Liver (tissue), 9 donors: ENCODE results near the gene STK32C. TPM values are rescaled to one million over a fixed set of nuclear protein-coding genes. Genes with fewer than 3 reads are reported as not detected.

Experiments
- DNase-seq: peaks from one replicate; pipeline ENCODE4 v3.0.0-alpha.2; 2017; ENCODE audit warnings: low spot score
- H3K27ac ChIP-seq, 2 donors: one replicate each; pipeline ENCODE4 v1.7.0; 2013; ENCODE audit warnings: inconsistent platforms in 2 of 2, low read length in 2 of 2, control low read depth in 1 of 2, low read depth in 1 of 2, mild to moderate bottlenecking in 1 of 2
- H3K27me3 ChIP-seq, 4 donors: one replicate each; pipeline versions ENCODE4 v1.6.1 to v1.7.0; 2013; ENCODE audit warnings: low read length in 3 of 4, inconsistent platforms in 1 of 4, mild to moderate bottlenecking in 1 of 4, moderate library complexity in 1 of 4; ENCODE audit not compliant: control insufficient read depth in 4 of 4, insufficient read depth in 4 of 4
- H3K36me3 ChIP-seq, 4 donors: one replicate each; pipeline versions ENCODE4 v1.6.1 to v1.7.0; 2013; ENCODE audit warnings: low read length in 3 of 4, mild to moderate bottlenecking in 3 of 4, low read depth in 1 of 4, moderate library complexity in 1 of 4; ENCODE audit not compliant: control insufficient read depth in 4 of 4, insufficient read depth in 3 of 4
- H3K4me1 ChIP-seq, 4 donors: one replicate each; pipeline versions ENCODE4 v1.6.1 to v1.7.0; 2013; ENCODE audit warnings: low read length in 3 of 4, mild to moderate bottlenecking in 3 of 4, moderate library complexity in 1 of 4; ENCODE audit not compliant: control insufficient read depth in 4 of 4, insufficient read depth in 4 of 4
- H3K4me3 ChIP-seq, 3 donors: one replicate each; pipeline versions ENCODE4 v1.6.1 to v1.7.0; 2013; ENCODE audit warnings: low read length in 3 of 3, control low read depth in 1 of 3, low read depth in 1 of 3, mild to moderate bottlenecking in 1 of 3
- H3K9ac ChIP-seq, 2 donors: one replicate each; pipeline ENCODE4 v1.7.0; 2013; ENCODE audit warnings: low read length in 2 of 2, mild to moderate bottlenecking in 2 of 2, moderate library complexity in 2 of 2, control low read depth in 1 of 2, low read depth in 1 of 2
- H3K9me3 ChIP-seq, 4 donors: one replicate each; pipeline versions ENCODE4 v1.6.1 to v1.7.0; 2013; ENCODE audit warnings: low read length in 3 of 4; ENCODE audit not compliant: control insufficient read depth in 4 of 4
- CTCF ChIP-seq: fragments of 150-350 bp; IDR thresholded peaks from 2 replicates; pipeline ENCODE4 v1.5.1; 2017; ENCODE audit warnings: improper control_type of control experiment, low read depth, low read length; ENCODE audit not compliant: missing input control
- EGR1 ChIP-seq, 2 donors: IDR thresholded peaks; 2 replicates each; pipeline ENCODE4 v1.6.1; 2016 to 2018; ENCODE audit warnings: antibody characterized with exemption in 2 of 2, low read depth in 2 of 2
- FOXA1 ChIP-seq: IDR thresholded peaks from 2 replicates; pipeline ENCODE4 v1.6.1; 2016; ENCODE audit warnings: antibody characterized with exemption
- FOXA2 ChIP-seq: IDR thresholded peaks from 2 replicates; pipeline ENCODE4 v1.6.1; 2016; ENCODE audit warnings: antibody characterized with exemption
- HNF4A ChIP-seq, 2 donors: conservative IDR thresholded peaks; 2 replicates each; pipeline ENCODE4 v1.6.1; 2016; ENCODE audit warnings: antibody characterized with exemption in 2 of 2, mild to moderate bottlenecking in 2 of 2
- HNF4G ChIP-seq: IDR thresholded peaks from 2 replicates; pipeline ENCODE4 v1.6.1; 2016; ENCODE audit warnings: antibody characterized with exemption
- JUND ChIP-seq, 2 donors: IDR thresholded peaks; 2 replicates each; pipeline ENCODE4 v1.6.1; 2016; ENCODE audit warnings: antibody characterized with exemption in 2 of 2
- RAD21 ChIP-seq, 2 donors: IDR thresholded peaks; 2 replicates each; pipeline ENCODE4 v1.6.1; 2016; ENCODE audit warnings: antibody characterized with exemption in 2 of 2, mild to moderate bottlenecking in 2 of 2
- RXRA ChIP-seq, 2 donors: IDR thresholded peaks; 2 replicates each; pipeline ENCODE4 v1.6.1; 2017 to 2018; ENCODE audit warnings: antibody characterized with exemption in 2 of 2, mild to moderate bottlenecking in 1 of 2
- YY1 ChIP-seq: IDR thresholded peaks from 2 replicates; pipeline ENCODE4 v1.6.1; 2016; ENCODE audit warnings: antibody characterized with exemption, mild to moderate bottlenecking
- WGBS: extraction: QIAGEN DNeasy Blood & Tissue Kit; methylation state at CpG from one replicate; pipeline ENCODE4 v1.1.7; 2013; 5-methylcytosine and 5-hydroxymethylcytosine counted together
- polyA plus RNA-seq, 2 donors: library from polyadenylated mRNA; stranded (reverse) in 1 of 2; unstranded in 1 of 2; fragments of 200-250 nt in 1 of 2; fragments of >200 nt in 1 of 2; fragmentation: Nextera tagmentation in 1 of 2; extraction: Ambion mirVana in 1 of 2; gene quantifications; one replicate each; pipeline versions ENCODE4 v1.2.1 to v1.2.3, GENCODE V29; 2013 to 2015
- total RNA-seq, 2 donors: library from RNA; depleted of rRNA; stranded (reverse); fragments of >200 nt; gene quantifications; one replicate each; pipeline ENCODE4 v1.2.3, GENCODE V29; 2014
- TF ChIP-seq, protein P1 (sequence below): IDR thresholded peaks from 2 replicates; pipeline ENCODE4 v1.6.1; 2016; ENCODE audit warnings: antibody characterized with exemption
- TF ChIP-seq, protein P2 (sequence below): IDR thresholded peaks from 2 replicates; pipeline ENCODE4 v1.6.1; 2016; ENCODE audit warnings: antibody characterized with exemption, mild to moderate bottlenecking
- donor health status: healthy.
- donor health status: healthy.
- donor health status: healthy.
- donor health status: healthy.
- donor health status: healthy.

STK32C gene
- total and polyA plus RNA-seq, 4 donors, result 1.8 to 4.6 (median 2.2) TPM

GRCh38 chr10:132212816-132213215, 94.9 kb downstream of the STK32C start (continued):
- TF ChIP-seq HNF4G (no peak), FOXA1 (no peak), HNF4A (conservative IDR thresholded peaks at IDR 0.05) (no peak)

GRCh38 chr10:132211246-132211645, 96.5 kb downstream of the STK32C start:
- no peak for DNase-seq
- H3K27me3 ChIP-seq, result no peaks in the 10 kb centered on the region
- H3K9me3 ChIP-seq, result peaks cover 0 to 3% (median 0%) of the 10 kb centered on the region in 4 donors
- H3K4me3 ChIP-seq, result no peak overlapping the region
- TF ChIP-seq, protein P1, sequence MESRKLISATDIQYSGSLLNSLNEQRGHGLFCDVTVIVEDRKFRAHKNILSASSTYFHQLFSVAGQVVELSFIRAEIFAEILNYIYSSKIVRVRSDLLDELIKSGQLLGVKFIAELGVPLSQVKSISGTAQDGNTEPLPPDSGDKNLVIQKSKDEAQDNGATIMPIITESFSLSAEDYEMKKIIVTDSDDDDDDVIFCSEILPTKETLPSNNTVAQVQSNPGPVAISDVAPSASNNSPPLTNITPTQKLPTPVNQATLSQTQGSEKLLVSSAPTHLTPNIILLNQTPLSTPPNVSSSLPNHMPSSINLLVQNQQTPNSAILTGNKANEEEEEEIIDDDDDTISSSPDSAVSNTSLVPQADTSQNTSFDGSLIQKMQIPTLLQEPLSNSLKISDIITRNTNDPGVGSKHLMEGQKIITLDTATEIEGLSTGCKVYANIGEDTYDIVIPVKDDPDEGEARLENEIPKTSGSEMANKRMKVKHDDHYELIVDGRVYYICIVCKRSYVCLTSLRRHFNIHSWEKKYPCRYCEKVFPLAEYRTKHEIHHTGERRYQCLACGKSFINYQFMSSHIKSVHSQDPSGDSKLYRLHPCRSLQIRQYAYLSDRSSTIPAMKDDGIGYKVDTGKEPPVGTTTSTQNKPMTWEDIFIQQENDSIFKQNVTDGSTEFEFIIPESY, result no peak
- TF ChIP-seq FOXA1 (no peak), RAD21 (IDR thresholded peaks at IDR 0.05) (no peak)
- no peak overlapping the region for H3K9ac ChIP-seq
- no peaks in the 10 kb centered on the region for H3K4me1 ChIP-seq
- H3K36me3 ChIP-seq, result no peaks in the 10 kb centered on the region
- H3K27ac ChIP-seq, result no peak overlapping the region
- WGBS, result 91% methylated on average over 14 of the region's 14 CpGs

DNA sequence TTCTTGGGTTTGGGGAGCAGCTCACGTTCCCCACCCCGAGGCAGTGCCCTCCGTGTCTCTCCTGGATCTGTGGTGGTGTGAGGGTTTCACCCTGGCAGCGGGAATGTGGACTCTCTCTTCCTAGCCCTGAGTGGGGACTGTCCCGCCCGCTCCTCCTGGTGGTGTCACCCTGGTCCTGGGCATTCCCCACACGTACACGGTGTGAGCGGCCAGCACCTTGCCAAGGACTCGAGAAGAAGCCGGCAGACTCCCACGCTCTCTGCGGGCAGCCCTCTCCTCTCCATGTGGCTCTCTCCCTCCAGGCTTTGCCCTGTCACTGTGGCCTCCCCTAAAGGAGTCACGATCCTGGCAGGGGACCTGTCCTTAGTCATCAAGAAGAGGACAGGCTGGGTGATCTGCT, 97.0 kb downstream of the STK32C start:
- no peaks in the 10 kb centered on the region for H3K36me3 ChIP-seq
- TF ChIP-seq, protein P2, sequence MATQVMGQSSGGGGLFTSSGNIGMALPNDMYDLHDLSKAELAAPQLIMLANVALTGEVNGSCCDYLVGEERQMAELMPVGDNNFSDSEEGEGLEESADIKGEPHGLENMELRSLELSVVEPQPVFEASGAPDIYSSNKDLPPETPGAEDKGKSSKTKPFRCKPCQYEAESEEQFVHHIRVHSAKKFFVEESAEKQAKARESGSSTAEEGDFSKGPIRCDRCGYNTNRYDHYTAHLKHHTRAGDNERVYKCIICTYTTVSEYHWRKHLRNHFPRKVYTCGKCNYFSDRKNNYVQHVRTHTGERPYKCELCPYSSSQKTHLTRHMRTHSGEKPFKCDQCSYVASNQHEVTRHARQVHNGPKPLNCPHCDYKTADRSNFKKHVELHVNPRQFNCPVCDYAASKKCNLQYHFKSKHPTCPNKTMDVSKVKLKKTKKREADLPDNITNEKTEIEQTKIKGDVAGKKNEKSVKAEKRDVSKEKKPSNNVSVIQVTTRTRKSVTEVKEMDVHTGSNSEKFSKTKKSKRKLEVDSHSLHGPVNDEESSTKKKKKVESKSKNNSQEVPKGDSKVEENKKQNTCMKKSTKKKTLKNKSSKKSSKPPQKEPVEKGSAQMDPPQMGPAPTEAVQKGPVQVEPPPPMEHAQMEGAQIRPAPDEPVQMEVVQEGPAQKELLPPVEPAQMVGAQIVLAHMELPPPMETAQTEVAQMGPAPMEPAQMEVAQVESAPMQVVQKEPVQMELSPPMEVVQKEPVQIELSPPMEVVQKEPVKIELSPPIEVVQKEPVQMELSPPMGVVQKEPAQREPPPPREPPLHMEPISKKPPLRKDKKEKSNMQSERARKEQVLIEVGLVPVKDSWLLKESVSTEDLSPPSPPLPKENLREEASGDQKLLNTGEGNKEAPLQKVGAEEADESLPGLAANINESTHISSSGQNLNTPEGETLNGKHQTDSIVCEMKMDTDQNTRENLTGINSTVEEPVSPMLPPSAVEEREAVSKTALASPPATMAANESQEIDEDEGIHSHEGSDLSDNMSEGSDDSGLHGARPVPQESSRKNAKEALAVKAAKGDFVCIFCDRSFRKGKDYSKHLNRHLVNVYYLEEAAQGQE, result no peak
- TF ChIP-seq FOXA1 (no peak), EGR1 (IDR thresholded peaks at IDR 0.05; ENCODE audit: low read depth in 2 of 2) (no peak), CTCF (no peak), JUND (IDR thresholded peaks at IDR 0.05) (no peak), HNF4G (no peak), FOXA2 (no peak), YY1 (no peak), RXRA (IDR thresholded peaks at IDR 0.05) (no peak)
- TF ChIP-seq, protein P1, result no peak
- no peak overlapping the region for H3K27ac ChIP-seq
- 93% methylated on average over 14 of the region's 14 CpGs for WGBS
- H3K4me3 ChIP-seq, result no peak overlapping the region
- no peaks in the 10 kb centered on the region for H3K4me1 ChIP-seq
- peaks cover 0 to 3% (median 0%) of the 10 kb centered on the region in 4 donors for H3K9me3 ChIP-seq
- H3K27me3 ChIP-seq, result no peaks in the 10 kb centered on the region
- H3K9ac ChIP-seq, result no peak overlapping the region
- no peak for DNase-seq
